AG04449 (cell line): Measurements from ENCODE around the gene HECTD4.

Experiments used
- CTCF ChIA-PET: fragments of 350-600 bp; formaldehyde crosslinking; extraction: SDS; loops from one replicate; lab custom pipeline; 2021; ENCODE audit warnings: antibody characterized with exemption; lab: Yijun Ruan, JAX
- POLR2A ChIA-PET: fragments of 400-600, 350-600 bp; formaldehyde crosslinking; extraction: SDS; loops from one replicate; lab custom pipeline; 2020; ENCODE audit warnings: antibody characterized with exemption, inconsistent platforms; lab: Yijun Ruan, JAX
- DNase-seq: peaks from one replicate; pipeline ENCODE4 v3.0.0-alpha.2; 2010; ENCODE audit warnings: low read depth, low spot score
- H3K4me3 ChIP-seq: 2 replicates; pipeline ENCODE4 v1.5.1; 2011; ENCODE audit warnings: low read depth, mild to moderate bottlenecking, control low read depth, low read length
- TF ChIP-seq, protein P1 (sequence below): IDR thresholded peaks from one replicate; pipeline ENCODE4 v1.5.1; 2011; ENCODE audit warnings: mild to moderate bottlenecking, moderate library complexity, low read length, control low read depth, inconsistent platforms; ENCODE audit not compliant: insufficient read depth; ENCODE audit errors: missing control alignments

The HECTD4 gene

DNA sequence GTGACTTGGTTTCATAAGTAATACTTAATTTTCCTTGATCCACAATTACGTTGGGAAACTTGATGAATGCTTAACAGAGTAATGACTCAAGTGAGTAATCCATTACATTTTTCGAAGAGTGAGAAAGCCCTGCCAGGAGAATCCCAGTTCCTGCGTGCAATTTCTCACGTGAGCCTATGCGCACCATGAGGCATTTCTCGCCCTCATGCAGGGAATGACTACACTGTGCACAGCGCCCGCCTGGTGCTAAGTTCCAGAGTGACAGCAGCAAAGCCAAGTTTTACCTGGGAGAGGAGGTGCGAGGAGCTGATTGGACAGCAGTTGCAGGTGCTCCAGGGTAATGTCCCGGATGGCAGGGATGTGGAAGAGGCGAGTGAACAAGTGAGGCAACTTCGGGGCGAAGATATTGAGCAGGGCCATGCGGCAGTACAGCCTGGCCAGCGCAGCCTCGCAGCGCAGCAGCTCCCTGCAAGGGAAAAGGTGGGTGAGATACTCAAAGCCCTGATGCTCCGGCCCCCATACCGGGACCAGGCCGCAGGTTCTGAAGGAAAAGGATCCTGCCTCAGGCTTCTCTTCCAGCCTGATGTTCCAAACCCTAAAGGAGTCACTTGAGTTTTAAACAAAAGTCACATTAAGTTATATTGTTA is 187.5 kb downstream of the HECTD4 start:
- ChIA-PET CTCF (interaction anchor here (0.7 to 8.8 kb wide), 4 partner anchors 10 to 290 kb away, joined by 3 to 207 read pairs (median 56); no protein-coding TSS in a partner anchor), POLR2A (no interaction called here)
- no peak for DNase-seq
- H3K4me3 ChIP-seq: no peak overlapping the region
- TF ChIP-seq, protein P1, sequence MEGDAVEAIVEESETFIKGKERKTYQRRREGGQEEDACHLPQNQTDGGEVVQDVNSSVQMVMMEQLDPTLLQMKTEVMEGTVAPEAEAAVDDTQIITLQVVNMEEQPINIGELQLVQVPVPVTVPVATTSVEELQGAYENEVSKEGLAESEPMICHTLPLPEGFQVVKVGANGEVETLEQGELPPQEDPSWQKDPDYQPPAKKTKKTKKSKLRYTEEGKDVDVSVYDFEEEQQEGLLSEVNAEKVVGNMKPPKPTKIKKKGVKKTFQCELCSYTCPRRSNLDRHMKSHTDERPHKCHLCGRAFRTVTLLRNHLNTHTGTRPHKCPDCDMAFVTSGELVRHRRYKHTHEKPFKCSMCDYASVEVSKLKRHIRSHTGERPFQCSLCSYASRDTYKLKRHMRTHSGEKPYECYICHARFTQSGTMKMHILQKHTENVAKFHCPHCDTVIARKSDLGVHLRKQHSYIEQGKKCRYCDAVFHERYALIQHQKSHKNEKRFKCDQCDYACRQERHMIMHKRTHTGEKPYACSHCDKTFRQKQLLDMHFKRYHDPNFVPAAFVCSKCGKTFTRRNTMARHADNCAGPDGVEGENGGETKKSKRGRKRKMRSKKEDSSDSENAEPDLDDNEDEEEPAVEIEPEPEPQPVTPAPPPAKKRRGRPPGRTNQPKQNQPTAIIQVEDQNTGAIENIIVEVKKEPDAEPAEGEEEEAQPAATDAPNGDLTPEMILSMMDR: no peak

DNA sequence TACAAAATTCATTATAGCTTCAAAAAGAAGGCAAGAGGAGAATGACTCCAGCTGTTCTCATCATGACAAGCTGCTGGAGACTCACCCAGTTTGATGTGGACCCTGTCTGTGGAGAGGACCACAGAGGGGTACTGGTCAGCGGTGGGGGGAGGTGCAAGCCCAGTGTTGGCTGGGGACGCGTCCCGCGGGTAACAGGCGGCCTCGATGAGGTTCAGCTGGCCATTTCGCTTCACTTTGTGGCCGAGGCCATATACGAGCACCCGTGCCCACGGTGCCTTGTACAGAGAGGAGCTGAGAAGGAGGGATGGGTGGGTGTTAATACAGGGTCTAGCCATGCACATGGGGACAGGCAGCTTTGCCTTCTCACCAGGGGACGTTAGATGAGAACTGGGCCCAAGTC is 189.8 kb downstream of the HECTD4 start:
- no peak overlapping the region for H3K4me3 ChIP-seq
- TF ChIP-seq, protein P1: no peak
- DNase-seq: no peak
- ChIA-PET CTCF (interaction anchor here (1.1 to 8.8 kb wide), 4 partner anchors 9 to 218 kb away, joined by 3 to 207 read pairs (median 6); no protein-coding TSS in a partner anchor), POLR2A (no interaction called here)

DNA sequence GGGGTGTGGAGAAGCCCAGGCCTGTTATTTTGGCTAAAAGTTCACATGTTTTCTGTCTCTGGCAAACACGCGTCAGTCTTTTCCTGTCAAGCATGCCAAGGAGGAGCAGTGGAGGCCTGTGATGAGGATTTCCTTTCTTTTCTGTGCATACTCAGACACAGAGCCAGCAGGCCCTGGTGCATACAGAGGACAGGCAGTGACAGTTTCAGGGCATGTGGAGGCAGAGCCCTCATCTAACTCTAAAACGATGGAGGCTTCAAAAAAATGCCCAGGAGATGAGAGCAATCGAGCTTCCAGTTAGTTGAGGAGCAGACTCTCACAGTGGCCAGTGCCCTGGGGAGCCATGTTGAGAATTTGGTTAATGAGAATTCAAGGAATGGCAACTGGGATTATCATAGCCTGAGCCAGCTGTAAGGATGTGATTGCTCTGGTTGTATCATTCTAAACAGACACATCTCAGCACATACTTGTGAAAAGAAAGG is 190.3 kb downstream of the HECTD4 start:
- CTCF ChIA-PET: interaction anchor here (2.1 to 8.8 kb wide), 2 partner anchors 194 to 219 kb away, joined by 9 to 207 read pairs; no protein-coding TSS in a partner anchor
- POLR2A ChIA-PET: no interaction called here
- DNase-seq: no peak
- TF ChIP-seq, protein P1: no peak
- H3K4me3 ChIP-seq: no peak overlapping the region

DNA sequence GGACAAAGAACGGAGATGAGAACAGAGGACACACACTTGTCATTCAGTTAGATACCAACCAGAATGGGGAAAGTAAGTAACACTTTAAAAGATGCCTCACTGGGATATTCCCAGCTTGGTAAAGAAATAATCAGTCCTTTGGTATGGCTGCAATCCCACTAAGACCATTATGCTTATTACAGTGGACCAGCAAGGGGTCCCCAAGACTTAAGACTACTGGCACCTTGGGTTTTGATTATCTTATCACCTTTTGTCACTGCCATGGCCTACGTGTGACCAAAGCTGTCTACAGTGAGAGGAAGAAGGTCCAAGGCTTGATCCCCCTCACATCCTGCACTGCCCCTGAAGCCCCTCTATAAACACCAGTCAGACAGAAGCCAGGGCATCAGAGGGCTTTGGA is 191.0 kb downstream of the HECTD4 start:
- ChIA-PET POLR2A (no interaction called here), CTCF (interaction anchor here (1.9 to 3.6 kb wide), 3 partner anchors 7 to 220 kb away, joined by 4 to 21 read pairs (median 9); no protein-coding TSS in a partner anchor)
- TF ChIP-seq, protein P1: no peak
- no peak overlapping the region for H3K4me3 ChIP-seq
- no peak for DNase-seq

DNA sequence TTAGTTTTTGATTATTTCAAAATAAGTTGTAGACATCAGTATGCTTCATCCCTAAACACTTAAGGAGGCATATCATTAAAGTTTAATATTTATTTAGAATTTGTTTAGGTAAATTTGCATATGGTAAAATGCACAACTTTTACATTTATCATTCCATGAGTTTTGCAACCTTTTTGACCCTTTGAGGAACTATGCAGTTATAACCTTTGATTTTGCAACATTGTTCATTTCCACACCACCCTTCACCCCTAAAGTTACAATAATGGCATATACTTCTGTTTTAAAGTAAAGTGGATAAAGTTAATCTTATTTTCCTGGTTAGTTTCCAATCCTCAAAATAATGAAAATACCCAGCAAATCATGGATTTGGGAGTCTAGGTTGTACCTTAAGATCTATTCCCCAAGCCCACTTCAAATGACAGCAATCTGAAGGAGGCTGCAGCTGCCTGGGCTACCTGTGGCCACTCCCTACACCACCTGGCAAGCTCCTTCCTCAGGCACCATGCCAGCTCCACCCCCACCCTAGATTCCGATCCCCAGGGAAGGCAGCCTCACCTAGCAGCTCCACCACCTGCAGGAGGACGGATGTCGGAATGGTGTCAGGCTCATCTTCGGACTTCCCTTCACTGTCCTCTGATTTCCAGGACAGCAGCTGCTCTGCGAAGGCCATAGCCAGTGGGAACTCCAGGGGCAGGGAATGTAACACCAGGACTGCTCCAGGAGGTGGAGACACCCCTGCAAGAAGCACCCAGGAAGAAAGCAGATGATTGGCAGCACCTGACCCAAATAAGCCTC is 191.8 kb downstream of the HECTD4 start:
- DNase-seq: no peak
- POLR2A ChIA-PET: no interaction called here
- no peak overlapping the region for H3K4me3 ChIP-seq
- TF ChIP-seq, protein P1: no peak
- CTCF ChIA-PET: interaction anchor here (1.9 to 3.6 kb wide), 3 partner anchors 8 to 220 kb away, joined by 4 to 21 read pairs (median 9); no protein-coding TSS in a partner anchor
